ENCODE measurements around the gene CPE. TPM values are rescaled to one million over a fixed set of nuclear protein-coding genes. Genes with fewer than 3 reads are reported as not detected.

Gene CPE
- total and polyA plus RNA-seq, 4 donors, result 3.0 to 5.6 (median 4.5) TPM

GRCh38 chr4:165360041-165360695 is 18.6 kb upstream of the CPE start:
- Histone ChIP-seq H3K36me3 (ENCODE audit: control insufficient read depth in 4 of 4, insufficient read depth in 3 of 4, low read depth in 1 of 4, low read length in 3 of 4) (no peaks in the 10 kb centered on the region), H3K9ac (ENCODE audit: low read depth in 1 of 2, low read length in 2 of 2) (no peak overlapping the region), H3K27ac (ENCODE audit: low read depth in 1 of 2, low read length in 2 of 2) (no peak overlapping the region), H3K9me3 (ENCODE audit: control insufficient read depth in 4 of 4, low read length in 3 of 4) (no peaks in the 10 kb centered on the region), H3K4me3 (ENCODE audit: low read depth in 1 of 3, low read length in 3 of 3) (no peak overlapping the region), H3K4me1 (ENCODE audit: control insufficient read depth in 4 of 4, insufficient read depth in 4 of 4, low read length in 3 of 4) (peaks cover 0 to 2% (median 0%) of the 10 kb centered on the region in 4 donors), H3K27me3 (ENCODE audit: control insufficient read depth in 4 of 4, insufficient read depth in 4 of 4, low read length in 3 of 4) (no peaks in the 10 kb centered on the region)
- 72% methylated on average over 6 of the region's 6 CpGs for WGBS
- DNase-seq (ENCODE audit: low spot score), result no peak
- no peak for TF ChIP-seq RXRA (IDR thresholded peaks at IDR 0.05)
- no peak for TF ChIP-seq REST (IDR thresholded peaks at IDR 0.05)

GRCh38 chr4:165360985-165361670 is 17.7 kb upstream of the CPE start:
- Histone ChIP-seq H3K36me3 (ENCODE audit: control insufficient read depth in 4 of 4, insufficient read depth in 3 of 4, low read depth in 1 of 4, low read length in 3 of 4) (no peaks in the 10 kb centered on the region), H3K4me1 (ENCODE audit: control insufficient read depth in 4 of 4, insufficient read depth in 4 of 4, low read length in 3 of 4) (no peaks in the 10 kb centered on the region), H3K9ac (ENCODE audit: low read depth in 1 of 2, low read length in 2 of 2) (no peak overlapping the region), H3K4me3 (ENCODE audit: low read depth in 1 of 3, low read length in 3 of 3) (no peak overlapping the region), H3K27me3 (ENCODE audit: control insufficient read depth in 4 of 4, insufficient read depth in 4 of 4, low read length in 3 of 4) (no peaks in the 10 kb centered on the region), H3K27ac (ENCODE audit: low read depth in 1 of 2, low read length in 2 of 2) (no peak overlapping the region), H3K9me3 (ENCODE audit: control insufficient read depth in 4 of 4, low read length in 3 of 4) (no peaks in the 10 kb centered on the region)
- WGBS, result 92% methylated on average over 7 of the region's 7 CpGs
- TF ChIP-seq RAD21 (IDR thresholded peaks at IDR 0.05) (no peak), RXRA (IDR thresholded peaks at IDR 0.05) (no peak), JUND (IDR thresholded peaks at IDR 0.05) (no peak), ATF3 (IDR thresholded peaks at IDR 0.05) (no peak), HNF4G (IDR thresholded peaks at IDR 0.05) (no peak), FOXA2 (IDR thresholded peaks at IDR 0.05) (no peak), SP1 (IDR thresholded peaks at IDR 0.05) (no peak), REST (IDR thresholded peaks at IDR 0.05) (no peak), GABPA (IDR thresholded peaks at IDR 0.05 in 1 of 2, conservative IDR thresholded peaks at IDR 0.05 in 1 of 2) (no peak), ZBTB33 (IDR thresholded peaks at IDR 0.05) (no peak), HNF4A (conservative IDR thresholded peaks at IDR 0.05) (no peak), MAX (IDR thresholded peaks at IDR 0.05) (no peak), FOXA1 (IDR thresholded peaks at IDR 0.05) (no peak), NR2F2 (IDR thresholded peaks at IDR 0.05) (no peak), YY1 (IDR thresholded peaks at IDR 0.05) (no peak)
- no peak for DNase-seq (ENCODE audit: low spot score)
